Liver (tissue), 9 donors: ENCODE measurements around the gene LRRC51. TPM values are rescaled to one million over a fixed set of nuclear protein-coding genes. Genes with fewer than 3 reads are reported as not detected.
A peak's percentile ranks its signal among the peaks of the same experiment; 100 is the strongest.

Experiments used
- DNase-seq: peaks from one replicate; pipeline ENCODE4 v3.0.0-alpha.2; 2017; ENCODE audit warnings: low spot score
- H3K27ac ChIP-seq, 2 donors: one replicate each; pipeline ENCODE4 v1.7.0; 2013; ENCODE audit warnings: inconsistent platforms in 2 of 2, low read length in 2 of 2, control low read depth in 1 of 2, low read depth in 1 of 2, mild to moderate bottlenecking in 1 of 2
- H3K27me3 ChIP-seq, 4 donors: one replicate each; pipeline versions ENCODE4 v1.6.1 to v1.7.0; 2013; ENCODE audit warnings: low read length in 3 of 4, inconsistent platforms in 1 of 4, mild to moderate bottlenecking in 1 of 4, moderate library complexity in 1 of 4; ENCODE audit not compliant: control insufficient read depth in 4 of 4, insufficient read depth in 4 of 4
- H3K36me3 ChIP-seq, 4 donors: one replicate each; pipeline versions ENCODE4 v1.6.1 to v1.7.0; 2013; ENCODE audit warnings: low read length in 3 of 4, mild to moderate bottlenecking in 3 of 4, low read depth in 1 of 4, moderate library complexity in 1 of 4; ENCODE audit not compliant: control insufficient read depth in 4 of 4, insufficient read depth in 3 of 4
- H3K4me1 ChIP-seq, 4 donors: one replicate each; pipeline versions ENCODE4 v1.6.1 to v1.7.0; 2013; ENCODE audit warnings: low read length in 3 of 4, mild to moderate bottlenecking in 3 of 4, moderate library complexity in 1 of 4; ENCODE audit not compliant: control insufficient read depth in 4 of 4, insufficient read depth in 4 of 4
- H3K4me3 ChIP-seq, 3 donors: one replicate each; pipeline versions ENCODE4 v1.6.1 to v1.7.0; 2013; ENCODE audit warnings: low read length in 3 of 3, control low read depth in 1 of 3, low read depth in 1 of 3, mild to moderate bottlenecking in 1 of 3
- H3K9ac ChIP-seq, 2 donors: one replicate each; pipeline ENCODE4 v1.7.0; 2013; ENCODE audit warnings: low read length in 2 of 2, mild to moderate bottlenecking in 2 of 2, moderate library complexity in 2 of 2, control low read depth in 1 of 2, low read depth in 1 of 2
- H3K9me3 ChIP-seq, 4 donors: one replicate each; pipeline versions ENCODE4 v1.6.1 to v1.7.0; 2013; ENCODE audit warnings: low read length in 3 of 4; ENCODE audit not compliant: control insufficient read depth in 4 of 4
- EGR1 ChIP-seq, 2 donors: IDR thresholded peaks; 2 replicates each; pipeline ENCODE4 v1.6.1; 2016 to 2018; ENCODE audit warnings: antibody characterized with exemption in 2 of 2, low read depth in 2 of 2
- FOXA1 ChIP-seq: IDR thresholded peaks from 2 replicates; pipeline ENCODE4 v1.6.1; 2016; ENCODE audit warnings: antibody characterized with exemption
- FOXA2 ChIP-seq: IDR thresholded peaks from 2 replicates; pipeline ENCODE4 v1.6.1; 2016; ENCODE audit warnings: antibody characterized with exemption
- GABPA ChIP-seq, 2 donors: IDR thresholded peaks in 1 of 2; conservative IDR thresholded peaks in 1 of 2; 2 replicates each; pipeline ENCODE4 v1.6.1; 2016; ENCODE audit warnings: antibody characterized with exemption in 2 of 2, mild to moderate bottlenecking in 1 of 2, moderate library complexity in 1 of 2
- HNF4A ChIP-seq, 2 donors: conservative IDR thresholded peaks; 2 replicates each; pipeline ENCODE4 v1.6.1; 2016; ENCODE audit warnings: antibody characterized with exemption in 2 of 2, mild to moderate bottlenecking in 2 of 2
- HNF4G ChIP-seq: IDR thresholded peaks from 2 replicates; pipeline ENCODE4 v1.6.1; 2016; ENCODE audit warnings: antibody characterized with exemption
- JUND ChIP-seq, 2 donors: IDR thresholded peaks; 2 replicates each; pipeline ENCODE4 v1.6.1; 2016; ENCODE audit warnings: antibody characterized with exemption in 2 of 2
- NR2F2 ChIP-seq: IDR thresholded peaks from 2 replicates; pipeline ENCODE4 v1.6.1; 2016; ENCODE audit warnings: antibody characterized with exemption
- RAD21 ChIP-seq, 2 donors: IDR thresholded peaks; 2 replicates each; pipeline ENCODE4 v1.6.1; 2016; ENCODE audit warnings: antibody characterized with exemption in 2 of 2, mild to moderate bottlenecking in 2 of 2
- RXRA ChIP-seq, 2 donors: IDR thresholded peaks; 2 replicates each; pipeline ENCODE4 v1.6.1; 2017 to 2018; ENCODE audit warnings: antibody characterized with exemption in 2 of 2, mild to moderate bottlenecking in 1 of 2
- SP1 ChIP-seq: IDR thresholded peaks from 2 replicates; pipeline ENCODE4 v1.6.1; 2018; ENCODE audit warnings: antibody characterized with exemption, mild to moderate bottlenecking
- TAF1 ChIP-seq: conservative IDR thresholded peaks from 2 replicates; pipeline ENCODE4 v1.6.1; 2016; ENCODE audit warnings: antibody characterized with exemption, mild to moderate bottlenecking
- YY1 ChIP-seq: IDR thresholded peaks from 2 replicates; pipeline ENCODE4 v1.6.1; 2016; ENCODE audit warnings: antibody characterized with exemption, mild to moderate bottlenecking
- whole genome bisulfite sequencing: extraction: QIAGEN DNeasy Blood & Tissue Kit; methylation state at CpG from one replicate; pipeline ENCODE4 v1.1.7; 2013; 5-methylcytosine and 5-hydroxymethylcytosine counted together
- polyA plus RNA-seq, 2 donors: library from polyadenylated mRNA; stranded (reverse) in 1 of 2; unstranded in 1 of 2; fragments of 200-250 nt in 1 of 2; fragments of >200 nt in 1 of 2; fragmentation: Nextera tagmentation in 1 of 2; extraction: Ambion mirVana in 1 of 2; gene quantifications; one replicate each; pipeline versions ENCODE4 v1.2.1 to v1.2.3, GENCODE V29; 2013 to 2015
- total RNA-seq, 2 donors: library from RNA; depleted of rRNA; stranded (reverse); fragments of >200 nt; gene quantifications; one replicate each; pipeline ENCODE4 v1.2.3, GENCODE V29; 2014
- TF ChIP-seq, protein P1 (sequence below): IDR thresholded peaks from 2 replicates; pipeline ENCODE4 v1.6.1; 2016; ENCODE audit warnings: antibody characterized with exemption
- TF ChIP-seq, protein P2 (sequence below): IDR thresholded peaks from 2 replicates; pipeline ENCODE4 v1.6.1; 2016; ENCODE audit warnings: antibody characterized with exemption
- TF ChIP-seq, protein P3 (sequence below): IDR thresholded peaks from 2 replicates; pipeline ENCODE4 v1.6.1; 2016; ENCODE audit warnings: antibody characterized with exemption, mild to moderate bottlenecking
- TF ChIP-seq, protein P4 (sequence below): IDR thresholded peaks from 2 replicates; pipeline ENCODE4 v1.6.1; 2016; ENCODE audit warnings: antibody characterized with exemption
- TF ChIP-seq, protein P5 (sequence below): fragments of 150-350 bp; IDR thresholded peaks from 2 replicates; pipeline ENCODE4 v1.5.1; 2017; ENCODE audit warnings: improper control_type of control experiment, low read depth, low read length; ENCODE audit not compliant: missing input control
- donor health status: healthy.
- donor health status: healthy.
- donor health status: healthy.
- donor health status: healthy.
- donor health status: healthy.

LRRC51 gene
- total and polyA plus RNA-seq, 4 donors = 1.9 to 3.7 (median 3.2) TPM

DNA sequence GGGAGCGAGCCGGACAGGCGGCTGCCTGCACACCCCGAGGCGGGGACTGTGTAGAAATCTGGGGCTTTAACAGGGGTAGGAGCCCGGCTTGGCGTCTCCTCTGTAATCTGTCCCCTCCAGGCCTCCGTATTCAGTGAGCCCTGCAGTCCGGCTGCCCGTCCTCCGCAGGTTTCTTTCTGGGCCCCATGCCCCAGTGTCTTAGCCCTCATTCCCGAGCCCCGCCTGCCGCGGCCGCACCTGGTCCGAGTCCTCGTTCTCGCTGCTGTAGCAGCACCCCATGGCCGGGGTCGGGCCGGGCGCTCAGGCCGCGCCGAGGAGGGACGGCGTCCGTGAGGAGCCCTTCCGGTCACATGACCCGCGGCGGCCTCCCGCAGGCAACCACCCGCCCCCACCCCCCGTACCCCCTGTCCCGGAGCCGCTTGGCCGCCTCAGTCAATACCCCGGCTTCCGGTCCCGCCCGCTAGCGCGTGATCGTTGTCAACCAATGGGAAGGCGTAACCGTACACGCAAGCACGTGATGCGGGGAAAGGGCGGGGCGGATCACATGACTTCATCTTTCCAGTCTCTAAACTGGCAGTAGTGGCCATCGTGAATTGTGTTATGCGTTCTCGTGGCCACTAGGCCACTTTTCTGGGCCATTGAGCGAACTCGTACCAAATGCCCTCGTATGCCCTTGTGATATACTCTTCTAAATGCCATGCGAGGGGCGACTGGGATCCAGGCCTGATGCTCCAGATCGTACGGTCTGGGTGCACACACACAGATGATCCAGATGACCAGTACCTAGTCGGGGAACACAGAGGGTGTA lies 22.5 kb downstream of the LRRC51 start, which contains the start of gene LAMTOR1:
TSS of gene LAMTOR1 (minus strand) at position 352 of the 808 bp plus-strand sequence. CDS start at position 279, 73 bp downstream.
- whole genome bisulfite sequencing = 2% methylated on average over 64 of the region's 64 CpGs
- H3K36me3 ChIP-seq = peaks cover 4 to 11% (median 8%) of the 10 kb centered on the region in 4 donors
- peak within 1 kb of the TSS; percentile 86 to 92 for H3K27ac ChIP-seq
- H3K9me3 ChIP-seq = no peaks in the 10 kb centered on the region
- peak within 1 kb of the TSS; percentile 70 to 98 (median 95) for H3K4me3 ChIP-seq
- DNase-seq = peak; percentile 99
- H3K4me1 ChIP-seq = peaks cover 5 to 36% (median 29%) of the 10 kb centered on the region in 4 donors
- TF ChIP-seq EGR1 (IDR thresholded peaks at IDR 0.05; ENCODE audit: low read depth in 2 of 2) = peak in 1 of 2 donors; percentile 15
- TF ChIP-seq, protein P1, sequence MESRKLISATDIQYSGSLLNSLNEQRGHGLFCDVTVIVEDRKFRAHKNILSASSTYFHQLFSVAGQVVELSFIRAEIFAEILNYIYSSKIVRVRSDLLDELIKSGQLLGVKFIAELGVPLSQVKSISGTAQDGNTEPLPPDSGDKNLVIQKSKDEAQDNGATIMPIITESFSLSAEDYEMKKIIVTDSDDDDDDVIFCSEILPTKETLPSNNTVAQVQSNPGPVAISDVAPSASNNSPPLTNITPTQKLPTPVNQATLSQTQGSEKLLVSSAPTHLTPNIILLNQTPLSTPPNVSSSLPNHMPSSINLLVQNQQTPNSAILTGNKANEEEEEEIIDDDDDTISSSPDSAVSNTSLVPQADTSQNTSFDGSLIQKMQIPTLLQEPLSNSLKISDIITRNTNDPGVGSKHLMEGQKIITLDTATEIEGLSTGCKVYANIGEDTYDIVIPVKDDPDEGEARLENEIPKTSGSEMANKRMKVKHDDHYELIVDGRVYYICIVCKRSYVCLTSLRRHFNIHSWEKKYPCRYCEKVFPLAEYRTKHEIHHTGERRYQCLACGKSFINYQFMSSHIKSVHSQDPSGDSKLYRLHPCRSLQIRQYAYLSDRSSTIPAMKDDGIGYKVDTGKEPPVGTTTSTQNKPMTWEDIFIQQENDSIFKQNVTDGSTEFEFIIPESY = peak; percentile 51
- TF ChIP-seq, protein P2, sequence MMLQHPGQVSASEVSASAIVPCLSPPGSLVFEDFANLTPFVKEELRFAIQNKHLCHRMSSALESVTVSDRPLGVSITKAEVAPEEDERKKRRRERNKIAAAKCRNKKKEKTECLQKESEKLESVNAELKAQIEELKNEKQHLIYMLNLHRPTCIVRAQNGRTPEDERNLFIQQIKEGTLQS = no peak
- peak in 1 of 2 donors; percentile 59 for TF ChIP-seq RXRA (IDR thresholded peaks at IDR 0.05)
- peak; percentile 44 for TF ChIP-seq FOXA1
- peak; percentile 61 for TF ChIP-seq SP1
- TF ChIP-seq RAD21 (IDR thresholded peaks at IDR 0.05) = no peak
- TF ChIP-seq, protein P3, sequence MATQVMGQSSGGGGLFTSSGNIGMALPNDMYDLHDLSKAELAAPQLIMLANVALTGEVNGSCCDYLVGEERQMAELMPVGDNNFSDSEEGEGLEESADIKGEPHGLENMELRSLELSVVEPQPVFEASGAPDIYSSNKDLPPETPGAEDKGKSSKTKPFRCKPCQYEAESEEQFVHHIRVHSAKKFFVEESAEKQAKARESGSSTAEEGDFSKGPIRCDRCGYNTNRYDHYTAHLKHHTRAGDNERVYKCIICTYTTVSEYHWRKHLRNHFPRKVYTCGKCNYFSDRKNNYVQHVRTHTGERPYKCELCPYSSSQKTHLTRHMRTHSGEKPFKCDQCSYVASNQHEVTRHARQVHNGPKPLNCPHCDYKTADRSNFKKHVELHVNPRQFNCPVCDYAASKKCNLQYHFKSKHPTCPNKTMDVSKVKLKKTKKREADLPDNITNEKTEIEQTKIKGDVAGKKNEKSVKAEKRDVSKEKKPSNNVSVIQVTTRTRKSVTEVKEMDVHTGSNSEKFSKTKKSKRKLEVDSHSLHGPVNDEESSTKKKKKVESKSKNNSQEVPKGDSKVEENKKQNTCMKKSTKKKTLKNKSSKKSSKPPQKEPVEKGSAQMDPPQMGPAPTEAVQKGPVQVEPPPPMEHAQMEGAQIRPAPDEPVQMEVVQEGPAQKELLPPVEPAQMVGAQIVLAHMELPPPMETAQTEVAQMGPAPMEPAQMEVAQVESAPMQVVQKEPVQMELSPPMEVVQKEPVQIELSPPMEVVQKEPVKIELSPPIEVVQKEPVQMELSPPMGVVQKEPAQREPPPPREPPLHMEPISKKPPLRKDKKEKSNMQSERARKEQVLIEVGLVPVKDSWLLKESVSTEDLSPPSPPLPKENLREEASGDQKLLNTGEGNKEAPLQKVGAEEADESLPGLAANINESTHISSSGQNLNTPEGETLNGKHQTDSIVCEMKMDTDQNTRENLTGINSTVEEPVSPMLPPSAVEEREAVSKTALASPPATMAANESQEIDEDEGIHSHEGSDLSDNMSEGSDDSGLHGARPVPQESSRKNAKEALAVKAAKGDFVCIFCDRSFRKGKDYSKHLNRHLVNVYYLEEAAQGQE = no peak
- no peak for TF ChIP-seq JUND (IDR thresholded peaks at IDR 0.05)
- no peak for TF ChIP-seq HNF4A (conservative IDR thresholded peaks at IDR 0.05)
- TF ChIP-seq HNF4G = no peak
- TF ChIP-seq, protein P4, sequence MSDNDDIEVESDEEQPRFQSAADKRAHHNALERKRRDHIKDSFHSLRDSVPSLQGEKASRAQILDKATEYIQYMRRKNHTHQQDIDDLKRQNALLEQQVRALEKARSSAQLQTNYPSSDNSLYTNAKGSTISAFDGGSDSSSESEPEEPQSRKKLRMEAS = peak; percentile 58
- TF ChIP-seq NR2F2 = no peak
- TF ChIP-seq GABPA (IDR thresholded peaks at IDR 0.05 in 1 of 2, conservative IDR thresholded peaks at IDR 0.05 in 1 of 2) = peak; percentile 14 to 89
- TF ChIP-seq YY1 = peak; percentile 74
- TF ChIP-seq, protein P5, sequence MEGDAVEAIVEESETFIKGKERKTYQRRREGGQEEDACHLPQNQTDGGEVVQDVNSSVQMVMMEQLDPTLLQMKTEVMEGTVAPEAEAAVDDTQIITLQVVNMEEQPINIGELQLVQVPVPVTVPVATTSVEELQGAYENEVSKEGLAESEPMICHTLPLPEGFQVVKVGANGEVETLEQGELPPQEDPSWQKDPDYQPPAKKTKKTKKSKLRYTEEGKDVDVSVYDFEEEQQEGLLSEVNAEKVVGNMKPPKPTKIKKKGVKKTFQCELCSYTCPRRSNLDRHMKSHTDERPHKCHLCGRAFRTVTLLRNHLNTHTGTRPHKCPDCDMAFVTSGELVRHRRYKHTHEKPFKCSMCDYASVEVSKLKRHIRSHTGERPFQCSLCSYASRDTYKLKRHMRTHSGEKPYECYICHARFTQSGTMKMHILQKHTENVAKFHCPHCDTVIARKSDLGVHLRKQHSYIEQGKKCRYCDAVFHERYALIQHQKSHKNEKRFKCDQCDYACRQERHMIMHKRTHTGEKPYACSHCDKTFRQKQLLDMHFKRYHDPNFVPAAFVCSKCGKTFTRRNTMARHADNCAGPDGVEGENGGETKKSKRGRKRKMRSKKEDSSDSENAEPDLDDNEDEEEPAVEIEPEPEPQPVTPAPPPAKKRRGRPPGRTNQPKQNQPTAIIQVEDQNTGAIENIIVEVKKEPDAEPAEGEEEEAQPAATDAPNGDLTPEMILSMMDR = peak; percentile 40
- no peak for TF ChIP-seq TAF1
- peak; percentile 35 for TF ChIP-seq FOXA2
- peak within 1 kb of the TSS; percentile 76 to 97 for H3K9ac ChIP-seq
- H3K27me3 ChIP-seq = no peaks in the 10 kb centered on the region
